ENCODE measurements around the gene CMTM4.
"Not testable (repeated sequence)": the region's sequence is repeated elsewhere in the genome, so short reads cannot be mapped to it uniquely, and the experiment has no call there.

CMTM4 gene

GRCh38 chr16:66588981-66589713, 107.4 kb downstream of the CMTM4 start:
- peak in 1 of 2 donors; percentile 18 for DNase-seq

- no peak for DNase-seq
Observed at GRCh38 chr16:66587881-66588600, 108.5 kb downstream of the CMTM4 start.

- no peak for DNase-seq
Observed at GRCh38 chr16:66585481-66586239, 110.9 kb downstream of the CMTM4 start.

GRCh38 chr16:66581246-66581952, 115.1 kb downstream of the CMTM4 start:
- no peak for DNase-seq

GRCh38 chr16:66580605-66581209, 115.8 kb downstream of the CMTM4 start:
- no peak for DNase-seq

- no peak for DNase-seq
Observed at GRCh38 chr16:66578651-66579531, 117.7 kb downstream of the CMTM4 start, which contains the start of gene CMTM2. TSS of gene CMTM2 (plus strand) at chr16:66579463. CDS start at chr16:66579608, 145 bp downstream.

- no peak for DNase-seq
Observed at GRCh38 chr16:66576296-66576695, 120.2 kb downstream of the CMTM4 start.

- no peak for DNase-seq
Observed at GRCh38 chr16:66575060-66575459, 121.5 kb downstream of the CMTM4 start.

- no peak for DNase-seq
Observed at GRCh38 chr16:66574531-66574930, 122.0 kb downstream of the CMTM4 start.

GRCh38 chr16:66574081-66574480, 122.5 kb downstream of the CMTM4 start:
- no peak for DNase-seq

GRCh38 chr16:66572356-66572755, 124.2 kb downstream of the CMTM4 start:
- no peak for DNase-seq

- no peak for DNase-seq
Observed at GRCh38 chr16:66569827-66570405, 126.6 kb downstream of the CMTM4 start.

- DNase-seq = no peak
Observed at GRCh38 chr16:66569131-66569530, 127.4 kb downstream of the CMTM4 start.

- DNase-seq = no peak
Observed at GRCh38 chr16:66568355-66568754, 128.2 kb downstream of the CMTM4 start.

GRCh38 chr16:66567270-66567669, 129.3 kb downstream of the CMTM4 start:
- not testable (repeated sequence) for DNase-seq

GRCh38 chr16:66566051-66566901, 130.3 kb downstream of the CMTM4 start, which contains the start of gene CMTM1:
TSS of gene CMTM1 (plus strand) at chr16:66566439. CDS start at chr16:66566514, 75 bp downstream.
- no peak for DNase-seq
